Esophagus (tissue), 2 donors: Measurements from ENCODE around the gene CEACAM20. TPM values are rescaled to one million over a fixed set of nuclear protein-coding genes. Genes with fewer than 3 reads are reported as not detected.
"Not testable (repeated sequence)": the region's sequence is repeated elsewhere in the genome, so short reads cannot be mapped to it uniquely, and the experiment has no call there.

Experiments
- H3K27ac ChIP-seq, 2 donors: one replicate each; pipeline ENCODE4 v1.5.1; 2013; ENCODE audit warnings: low read depth in 2 of 2, mild to moderate bottlenecking in 2 of 2, inconsistent platforms in 1 of 2, low read length in 1 of 2, moderate library complexity in 1 of 2
- H3K27me3 ChIP-seq, 2 donors: one replicate each; pipeline ENCODE4 v1.6.1; 2013; ENCODE audit warnings: low read length in 2 of 2, control low read depth in 1 of 2, mild to moderate bottlenecking in 1 of 2; ENCODE audit not compliant: insufficient read depth in 2 of 2, control insufficient read depth in 1 of 2
- H3K36me3 ChIP-seq, 2 donors: one replicate each; pipeline ENCODE4 v1.6.1; 2013; ENCODE audit warnings: low read length in 1 of 2; ENCODE audit not compliant: control insufficient read depth in 2 of 2, insufficient read depth in 2 of 2
- H3K4me1 ChIP-seq, 2 donors: one replicate each; pipeline ENCODE4 v1.6.1; 2013; ENCODE audit warnings: low read length in 1 of 2; ENCODE audit not compliant: control insufficient read depth in 2 of 2, insufficient read depth in 2 of 2
- H3K4me3 ChIP-seq, 2 donors: one replicate each; pipeline ENCODE4 v1.5.1; 2013; ENCODE audit warnings: low read length in 2 of 2, mild to moderate bottlenecking in 2 of 2, low read depth in 1 of 2, moderate library complexity in 1 of 2
- H3K9me3 ChIP-seq, 2 donors: one replicate each; pipeline ENCODE4 v1.6.1; 2013; ENCODE audit warnings: mild to moderate bottlenecking in 2 of 2, low read depth in 1 of 2, low read length in 1 of 2, moderate library complexity in 1 of 2; ENCODE audit not compliant: control insufficient read depth in 2 of 2, insufficient read depth in 1 of 2
- WGBS, 2 donors: extraction: QIAGEN DNeasy Blood & Tissue Kit; methylation state at CpG; one replicate each; pipeline ENCODE4 v1.1.7; 2013; 5-methylcytosine and 5-hydroxymethylcytosine counted together
- polyA plus RNA-seq, 2 donors: library from polyadenylated mRNA; stranded (reverse); fragments of 200-250 nt; gene quantifications; one replicate each; pipeline ENCODE4 v1.2.3, GENCODE V29; 2013
- donor health status: healthy with polysubstance abuse.
- donor health status: Bipolar disorder and iron deficiency.

CEACAM20 gene
- polyA plus RNA-seq, 2 donors = not detected

DNA sequence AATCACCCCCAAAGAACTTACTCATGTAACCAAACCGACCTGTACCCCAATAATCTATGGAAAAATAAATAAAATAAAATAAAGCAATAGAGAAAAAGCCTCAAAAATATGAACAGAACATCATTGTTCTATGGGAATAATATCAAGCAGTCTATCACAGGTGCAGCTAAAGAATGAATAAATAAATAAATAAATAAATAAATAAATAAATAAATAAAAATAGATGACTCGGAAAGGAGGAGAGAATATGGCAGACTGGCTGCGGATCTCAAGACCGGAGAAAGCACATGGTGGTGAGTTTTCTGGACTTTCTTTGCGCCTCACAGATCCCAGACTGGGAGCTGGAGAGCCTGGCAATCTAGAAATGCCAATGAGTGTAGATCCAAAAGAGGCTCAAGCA lies 22.4 kb upstream of the CEACAM20 start:
- Histone ChIP-seq H3K4me3 (no peak overlapping the region), H3K36me3 (no peaks in the 10 kb centered on the region), H3K27me3 (no peaks in the 10 kb centered on the region), H3K9me3 (no peaks in the 10 kb centered on the region), H3K27ac (no peak overlapping the region), H3K4me1 (no peaks in the 10 kb centered on the region)
- WGBS, 2 donors = 78 to 81% methylated on average over 5 of the region's 5 CpGs

DNA sequence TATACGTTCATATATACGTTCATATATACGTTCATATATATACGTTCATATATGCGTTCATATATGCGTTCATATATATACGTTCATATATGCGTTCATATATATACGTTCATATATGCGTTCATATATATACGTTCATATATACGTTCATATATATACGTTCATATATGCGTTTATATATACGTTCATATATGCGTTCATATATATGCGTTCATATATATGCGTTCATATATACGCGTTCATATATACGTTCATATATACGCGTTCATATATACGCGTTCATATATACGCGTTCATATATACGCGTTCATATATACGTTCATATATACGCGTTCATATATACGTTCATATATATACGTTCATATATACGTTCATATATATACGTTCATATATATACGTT lies 21.5 kb upstream of the CEACAM20 start:
- H3K27ac ChIP-seq, H3K27me3 ChIP-seq, H3K4me1 ChIP-seq, H3K4me3 ChIP-seq, H3K9me3 ChIP-seq, H3K36me3 ChIP-seq: not testable (repeated sequence)
- 90 to 94% methylated on average over 37 of the region's 37 CpGs for WGBS, 2 donors

DNA sequence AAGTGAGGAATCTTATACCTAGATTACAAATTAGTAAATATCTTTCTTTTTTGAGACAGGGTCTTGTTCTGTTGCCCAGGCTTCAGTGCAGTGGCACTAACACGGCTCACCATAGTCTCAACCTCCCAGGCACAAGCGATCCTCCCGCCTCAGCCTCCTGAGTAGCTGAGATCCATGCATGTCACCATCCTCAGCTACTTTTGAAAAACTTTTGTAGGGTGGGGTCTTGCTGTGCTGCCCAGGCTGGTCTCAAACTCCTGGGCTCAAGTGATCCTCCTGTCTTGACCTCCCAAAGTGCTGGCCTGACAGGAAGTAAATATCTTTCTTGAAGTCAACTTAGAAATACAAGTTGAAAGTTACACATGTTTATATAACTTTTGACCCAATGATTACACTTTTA lies 20.0 kb upstream of the CEACAM20 start:
- no peak overlapping the region for H3K4me3 ChIP-seq
- no peaks in the 10 kb centered on the region for H3K27me3 ChIP-seq
- peaks cover 0 to 2% of the 10 kb centered on the region in 2 donors for H3K9me3 ChIP-seq
- H3K4me1 ChIP-seq = no peaks in the 10 kb centered on the region
- no peak overlapping the region for H3K27ac ChIP-seq
- H3K36me3 ChIP-seq = no peaks in the 10 kb centered on the region
- WGBS, 2 donors = 94% methylated on average over 3 of the region's 3 CpGs

DNA sequence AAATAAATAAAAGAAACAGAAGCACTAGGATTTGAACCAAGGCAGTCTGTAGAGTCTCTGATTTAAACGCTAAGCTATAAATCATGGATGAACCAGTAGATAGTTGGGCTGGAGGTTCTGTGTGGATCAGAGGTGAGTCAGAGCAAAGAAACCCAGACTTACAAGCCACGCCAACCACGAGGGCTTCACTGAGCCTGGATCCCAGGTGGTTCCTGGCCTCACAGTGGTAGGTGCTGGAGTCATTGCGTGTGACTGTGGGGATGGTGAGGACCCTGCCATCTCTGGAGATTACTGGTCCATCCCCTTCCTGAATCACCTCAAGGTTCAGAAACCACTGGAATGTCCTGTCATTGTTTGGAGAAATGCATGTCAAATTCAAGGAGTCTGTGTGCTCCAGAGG lies 19.3 kb upstream of the CEACAM20 start:
- Histone ChIP-seq H3K27ac (no peak overlapping the region), H3K4me1 (no peaks in the 10 kb centered on the region), H3K9me3 (peaks cover 0 to 2% of the 10 kb centered on the region in 2 donors), H3K27me3 (no peaks in the 10 kb centered on the region), H3K36me3 (no peaks in the 10 kb centered on the region), H3K4me3 (no peak overlapping the region)
- 79% methylated on average over 4 of the region's 4 CpGs for WGBS, 2 donors

DNA sequence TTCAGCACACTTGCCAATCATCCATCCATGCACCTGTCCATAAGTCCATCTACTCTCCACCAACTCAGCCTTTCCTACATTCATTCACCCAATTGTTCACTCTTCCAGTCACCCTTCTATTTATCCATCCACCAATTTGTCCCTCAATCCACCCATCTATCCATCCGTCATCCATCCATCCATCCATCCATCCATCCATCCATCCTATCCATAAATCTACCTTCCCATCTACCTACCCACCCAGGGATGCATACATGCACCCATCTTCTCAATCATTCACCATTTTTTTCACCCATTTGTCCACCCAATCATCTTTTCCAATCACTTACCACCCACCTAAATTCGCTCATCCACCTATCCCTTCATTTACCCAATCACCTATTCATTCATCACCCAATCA lies 14.6 kb upstream of the CEACAM20 start:
- 53 to 61% methylated on average over 2 of the region's 2 CpGs for WGBS, 2 donors

DNA sequence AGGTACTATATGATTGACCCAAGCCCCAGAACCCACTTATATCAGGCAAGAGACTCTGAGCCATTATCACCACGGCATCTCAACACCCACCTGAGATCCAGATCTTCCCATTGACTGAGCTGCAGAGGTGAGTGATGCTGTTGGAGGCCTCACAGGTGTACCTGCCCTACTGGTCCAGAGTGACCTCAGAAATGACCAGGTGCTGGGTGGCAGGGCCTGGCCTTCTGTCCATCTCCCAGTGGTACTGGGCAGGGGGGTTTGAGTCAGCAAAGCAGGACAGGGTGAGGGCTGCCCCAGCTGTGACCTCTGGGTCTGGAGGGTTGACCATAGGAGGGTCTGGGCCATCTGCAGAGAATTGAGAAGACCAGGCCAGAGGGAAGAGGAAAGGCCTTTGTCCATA lies 13.2 kb upstream of the CEACAM20 start:
- WGBS, 2 donors = 0% methylated on average over 1 of the region's 1 CpG
- Histone ChIP-seq H3K4me3 (no peak overlapping the region), H3K27me3 (no peaks in the 10 kb centered on the region), H3K9me3 (peaks cover 0 to 2% of the 10 kb centered on the region in 2 donors), H3K4me1 (no peaks in the 10 kb centered on the region), H3K27ac (no peak overlapping the region), H3K36me3 (no peaks in the 10 kb centered on the region)

More for the DNA sequence above, 14.6 kb upstream of the CEACAM20 start:
- Histone ChIP-seq H3K27ac (no peak overlapping the region), H3K4me3 (no peak overlapping the region), H3K4me1 (no peaks in the 10 kb centered on the region), H3K36me3 (no peaks in the 10 kb centered on the region), H3K27me3 (no peaks in the 10 kb centered on the region), H3K9me3 (peaks cover 0 to 2% of the 10 kb centered on the region in 2 donors)

DNA sequence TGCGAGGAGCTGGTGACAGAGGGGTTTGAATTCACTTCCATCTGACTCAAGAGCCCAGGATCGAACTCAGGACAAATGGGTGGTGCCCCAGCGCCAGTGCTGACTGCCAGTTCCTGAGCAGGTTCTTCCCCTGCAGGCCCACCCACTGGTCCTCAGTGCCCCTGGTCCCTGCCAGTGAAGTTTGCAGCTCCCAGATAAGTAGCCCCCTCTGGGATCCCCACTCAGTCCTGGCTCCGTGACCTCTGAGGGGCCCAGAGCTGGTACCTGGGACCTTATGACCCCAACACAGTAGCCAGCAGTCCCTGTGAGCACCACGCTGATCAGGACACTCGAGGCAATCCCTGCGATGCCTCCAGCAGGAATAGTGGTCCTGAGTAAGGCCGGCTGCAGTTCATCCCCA lies 11.3 kb upstream of the CEACAM20 start:
- Histone ChIP-seq H3K4me1 (no peaks in the 10 kb centered on the region), H3K36me3 (no peaks in the 10 kb centered on the region), H3K27ac (no peak overlapping the region), H3K9me3 (peaks cover 0 to 2% of the 10 kb centered on the region in 2 donors), H3K4me3 (no peak overlapping the region), H3K27me3 (no peaks in the 10 kb centered on the region)
- 78 to 82% methylated on average over 8 of the region's 8 CpGs for WGBS, 2 donors

DNA sequence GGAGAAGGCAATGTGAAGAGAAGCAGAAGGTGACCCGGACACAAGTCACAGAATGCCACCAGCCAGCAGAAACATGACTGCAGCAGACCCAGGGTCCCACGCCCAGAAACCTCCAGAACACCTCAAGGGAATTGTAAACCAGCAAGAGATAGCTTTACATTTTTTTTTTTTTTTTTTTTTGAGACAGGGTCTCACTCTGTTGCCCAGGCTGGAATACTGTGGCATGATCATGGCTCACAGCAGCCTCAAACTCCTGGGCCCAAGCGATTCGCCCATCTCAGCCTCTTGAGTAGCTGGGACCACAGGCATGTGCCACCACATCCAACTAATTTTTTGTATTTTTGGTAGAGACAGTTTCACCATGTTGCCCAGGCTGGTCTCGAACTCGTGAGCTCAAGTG lies 10.5 kb upstream of the CEACAM20 start:
- H3K9me3 ChIP-seq = peaks cover 0 to 2% of the 10 kb centered on the region in 2 donors
- no peaks in the 10 kb centered on the region for H3K4me1 ChIP-seq
- WGBS, 2 donors = 78 to 84% methylated on average over 6 of the region's 6 CpGs
- H3K27me3 ChIP-seq = no peaks in the 10 kb centered on the region
- H3K36me3 ChIP-seq = no peaks in the 10 kb centered on the region
- no peak overlapping the region for H3K4me3 ChIP-seq
- no peak overlapping the region for H3K27ac ChIP-seq

DNA sequence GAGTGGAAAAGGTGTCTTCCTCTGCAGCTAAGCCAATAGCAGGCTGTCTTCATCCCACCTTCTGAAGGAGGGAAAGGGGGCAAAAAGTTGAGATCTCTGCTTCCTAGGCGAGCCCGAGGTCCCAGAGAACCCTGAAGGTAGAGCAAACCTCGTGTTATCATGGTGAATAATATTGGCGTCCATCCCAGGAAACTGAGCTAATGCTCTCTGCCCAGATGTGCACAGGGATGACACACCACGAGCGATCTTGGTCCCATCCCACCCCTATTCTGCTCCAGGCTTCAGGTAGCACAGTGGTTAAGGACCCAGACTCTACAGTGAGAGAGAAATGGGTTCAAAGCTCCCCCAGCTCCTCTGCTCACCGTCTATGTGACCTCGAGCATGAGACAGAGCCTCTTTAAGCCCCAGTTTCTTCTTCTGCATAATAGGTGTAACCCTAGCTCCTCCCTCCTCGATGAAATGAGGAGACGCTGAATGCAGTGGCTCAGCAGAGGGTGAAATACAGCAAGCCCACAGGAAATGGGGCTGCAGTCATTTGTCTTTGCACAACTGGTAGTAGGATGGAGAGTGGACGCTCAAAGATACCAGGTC lies 9.9 kb upstream of the CEACAM20 start:
- Histone ChIP-seq H3K4me1 (no peaks in the 10 kb centered on the region), H3K27me3 (no peaks in the 10 kb centered on the region), H3K9me3 (no peaks in the 10 kb centered on the region), H3K36me3 (no peaks in the 10 kb centered on the region), H3K27ac (no peak overlapping the region), H3K4me3 (no peak overlapping the region)
- 59 to 64% methylated on average over 11 of the region's 11 CpGs for WGBS, 2 donors

DNA sequence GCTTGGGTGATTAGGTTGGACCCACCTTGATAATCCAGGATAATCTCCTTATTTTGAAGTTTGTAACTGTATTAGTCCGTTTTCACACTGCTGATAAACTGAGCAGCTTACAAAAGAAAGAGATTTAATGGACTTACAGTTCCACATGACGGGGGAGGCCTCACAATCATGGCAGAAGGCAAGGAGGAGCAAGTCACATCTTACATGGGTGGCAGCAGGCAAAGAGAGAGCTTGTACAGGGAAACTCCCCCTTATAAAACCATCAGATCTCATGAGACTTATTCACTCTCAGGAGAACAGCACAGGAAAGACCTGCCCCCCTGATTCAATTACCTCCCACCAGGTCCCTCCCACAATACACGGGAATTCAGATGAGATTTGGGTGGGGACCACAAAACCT lies 5.9 kb upstream of the CEACAM20 start:
- H3K9me3 ChIP-seq, H3K27ac ChIP-seq, H3K4me3 ChIP-seq, H3K36me3 ChIP-seq, H3K27me3 ChIP-seq, H3K4me1 ChIP-seq: not testable (repeated sequence)
- 44 to 50% methylated on average over 3 of the region's 3 CpGs for WGBS, 2 donors
